Activated T-cell treated with anti-CD3 and anti-CD28 coated beads, Interleukin-2, amount 50 U/mL, for 24 hours (primary cell): Measurements from ENCODE around the gene HSPB1.
"Not testable (repeated sequence)": the region's sequence is repeated elsewhere in the genome, so short reads cannot be mapped to it uniquely, and the experiment has no call there.

Experiments
- DNase-seq: peaks from one replicate; pipeline ENCODE4 v3.0.0-alpha.2; 2020
- H3K27ac Mint-ChIP-seq: 2 replicates; pipeline ENCODE4 v1.8.0; 2020; ENCODE audit warnings: mild to moderate bottlenecking, mixed read lengths
- H3K27me3 Mint-ChIP-seq: 2 replicates; pipeline ENCODE4 v1.8.0; 2020; ENCODE audit warnings: mixed read lengths
- H3K36me3 Mint-ChIP-seq: 2 replicates; pipeline ENCODE4 v1.8.0; 2020; ENCODE audit warnings: low read depth, mixed read lengths
- H3K4me1 Mint-ChIP-seq: 2 replicates; pipeline ENCODE4 v1.8.0; 2020; ENCODE audit warnings: low read depth, mixed read lengths
- H3K4me3 Mint-ChIP-seq: 2 replicates; pipeline ENCODE4 v1.8.0; 2020; ENCODE audit warnings: mild to moderate bottlenecking, moderate library complexity, mixed read lengths
- H3K9me3 Mint-ChIP-seq: 2 replicates; pipeline ENCODE4 v1.8.0; 2020; ENCODE audit warnings: mixed read lengths

The HSPB1 gene

GRCh38 chr7:76329479-76329878, 27.0 kb downstream of the HSPB1 start:
- no peaks in the 10 kb centered on the region for H3K9me3 Mint-ChIP-seq
- peaks cover 48% of the 10 kb centered on the region for H3K4me1 Mint-ChIP-seq
- no peak overlapping the region for H3K4me3 Mint-ChIP-seq
- peaks cover 93% of the 10 kb centered on the region for H3K36me3 Mint-ChIP-seq
- peak overlapping the region; percentile 35 for H3K27ac Mint-ChIP-seq
- DNase-seq, result no peak
- no peaks in the 10 kb centered on the region for H3K27me3 Mint-ChIP-seq

- H3K9me3 Mint-ChIP-seq, result no peaks in the 10 kb centered on the region
- no peaks in the 10 kb centered on the region for H3K27me3 Mint-ChIP-seq
- DNase-seq, result no peak
- peaks cover 49% of the 10 kb centered on the region for H3K4me1 Mint-ChIP-seq
- H3K4me3 Mint-ChIP-seq, result no peak overlapping the region
- peak overlapping the region; percentile 6 for H3K27ac Mint-ChIP-seq
- H3K36me3 Mint-ChIP-seq, result peaks cover 89% of the 10 kb centered on the region
These were observed 27.8 kb downstream of the HSPB1 start for GRCh38 chr7:76330261-76330660.

GRCh38 chr7:76330673-76331072, 28.2 kb downstream of the HSPB1 start:
- Mint-ChIP-seq H3K27me3 (no peaks in the 10 kb centered on the region), H3K36me3 (peaks cover 89% of the 10 kb centered on the region), H3K4me1 (peaks cover 51% of the 10 kb centered on the region), H3K9me3 (no peaks in the 10 kb centered on the region), H3K27ac (peak overlapping the region; percentile 6), H3K4me3 (no peak overlapping the region)
- DNase-seq, result no peak

GRCh38 chr7:76332078-76332477, 29.6 kb downstream of the HSPB1 start:
- Mint-ChIP-seq H3K27ac (peak overlapping the region; percentile 66), H3K9me3 (no peaks in the 10 kb centered on the region), H3K27me3 (no peaks in the 10 kb centered on the region), H3K4me3 (no peak overlapping the region), H3K4me1 (peaks cover 58% of the 10 kb centered on the region), H3K36me3 (peaks cover 87% of the 10 kb centered on the region)
- DNase-seq, result peak; percentile 7

- no peaks in the 10 kb centered on the region for H3K9me3 Mint-ChIP-seq
- DNase-seq, result no peak
- H3K27me3 Mint-ChIP-seq, result no peaks in the 10 kb centered on the region
- peaks cover 88% of the 10 kb centered on the region for H3K36me3 Mint-ChIP-seq
- H3K27ac Mint-ChIP-seq, result peak overlapping the region; percentile 22
- peaks cover 59% of the 10 kb centered on the region for H3K4me1 Mint-ChIP-seq
- no peak overlapping the region for H3K4me3 Mint-ChIP-seq
These were observed 31.1 kb downstream of the HSPB1 start for GRCh38 chr7:76333511-76334101.

GRCh38 chr7:76334320-76334967, 32.0 kb downstream of the HSPB1 start:
- peaks cover 87% of the 10 kb centered on the region for H3K36me3 Mint-ChIP-seq
- H3K27me3 Mint-ChIP-seq, result no peaks in the 10 kb centered on the region
- no peak overlapping the region for H3K4me3 Mint-ChIP-seq
- no peak overlapping the region for H3K27ac Mint-ChIP-seq
- H3K4me1 Mint-ChIP-seq, result peaks cover 53% of the 10 kb centered on the region
- no peak for DNase-seq
- no peaks in the 10 kb centered on the region for H3K9me3 Mint-ChIP-seq

- H3K4me3 Mint-ChIP-seq, H3K27me3 Mint-ChIP-seq, DNase-seq, H3K9me3 Mint-ChIP-seq: not testable (repeated sequence)
- peaks cover 54% of the 10 kb centered on the region for H3K4me1 Mint-ChIP-seq
- H3K36me3 Mint-ChIP-seq, result peaks cover 87% of the 10 kb centered on the region
- H3K27ac Mint-ChIP-seq, result peak overlapping the region; percentile 58
These were observed 32.9 kb downstream of the HSPB1 start for GRCh38 chr7:76335417-76335816.

GRCh38 chr7:76336094-76336493, 33.6 kb downstream of the HSPB1 start:
- H3K27ac Mint-ChIP-seq, result peak overlapping the region; percentile 58

GRCh38 chr7:76337147-76337546, 34.7 kb downstream of the HSPB1 start:
- H3K36me3 Mint-ChIP-seq, result peaks cover 90% of the 10 kb centered on the region
- H3K9me3 Mint-ChIP-seq, result no peaks in the 10 kb centered on the region
- no peaks in the 10 kb centered on the region for H3K27me3 Mint-ChIP-seq
- H3K4me1 Mint-ChIP-seq, result peaks cover 62% of the 10 kb centered on the region
- peak overlapping the region; percentile 30 for H3K27ac Mint-ChIP-seq
- no peak overlapping the region for H3K4me3 Mint-ChIP-seq
- DNase-seq, result no peak

More at GRCh38 chr7:76336094-76336493, 33.6 kb downstream of the HSPB1 start:
- peaks cover 57% of the 10 kb centered on the region for H3K4me1 Mint-ChIP-seq
- H3K27me3 Mint-ChIP-seq, result no peaks in the 10 kb centered on the region
- H3K36me3 Mint-ChIP-seq, result peaks cover 89% of the 10 kb centered on the region
- no peaks in the 10 kb centered on the region for H3K9me3 Mint-ChIP-seq
- DNase-seq, result no peak
- H3K4me3 Mint-ChIP-seq, result no peak overlapping the region

- Mint-ChIP-seq H3K4me3 (no peak overlapping the region), H3K27me3 (no peaks in the 10 kb centered on the region), H3K9me3 (no peaks in the 10 kb centered on the region), H3K36me3 (peaks cover 91% of the 10 kb centered on the region), H3K27ac (peak overlapping the region; percentile 10), H3K4me1 (peaks cover 68% of the 10 kb centered on the region)
- no peak for DNase-seq
These were observed 36.0 kb downstream of the HSPB1 start for GRCh38 chr7:76338298-76339084.

- no peaks in the 10 kb centered on the region for H3K9me3 Mint-ChIP-seq
- DNase-seq, result no peak
- H3K27me3 Mint-ChIP-seq, result no peaks in the 10 kb centered on the region
- H3K27ac Mint-ChIP-seq, result peak overlapping the region; percentile 48
- H3K4me1 Mint-ChIP-seq, result peaks cover 74% of the 10 kb centered on the region
- H3K4me3 Mint-ChIP-seq, result no peak overlapping the region
- H3K36me3 Mint-ChIP-seq, result peaks cover 94% of the 10 kb centered on the region
These were observed 38.2 kb downstream of the HSPB1 start for GRCh38 chr7:76340617-76341131.

- H3K27ac Mint-ChIP-seq, result peak overlapping the region; percentile 86
These were observed 39.7 kb downstream of the HSPB1 start for GRCh38 chr7:76342222-76342621.

GRCh38 chr7:76343294-76343930, 40.9 kb downstream of the HSPB1 start:
- Mint-ChIP-seq H3K27me3 (no peaks in the 10 kb centered on the region), H3K27ac (peak overlapping the region; percentile 86), H3K4me3 (no peak overlapping the region), H3K9me3 (no peaks in the 10 kb centered on the region), H3K36me3 (peaks cover 94% of the 10 kb centered on the region), H3K4me1 (peaks cover 76% of the 10 kb centered on the region)
- DNase-seq, result no peak

More at GRCh38 chr7:76342222-76342621, 39.7 kb downstream of the HSPB1 start:
- no peak overlapping the region for H3K4me3 Mint-ChIP-seq
- H3K27me3 Mint-ChIP-seq, result no peaks in the 10 kb centered on the region
- no peak for DNase-seq
- peaks cover 76% of the 10 kb centered on the region for H3K4me1 Mint-ChIP-seq
- no peaks in the 10 kb centered on the region for H3K9me3 Mint-ChIP-seq
- H3K36me3 Mint-ChIP-seq, result peaks cover 95% of the 10 kb centered on the region

GRCh38 chr7:76343931-76344321, 41.5 kb downstream of the HSPB1 start:
- Mint-ChIP-seq H3K4me3 (no peak overlapping the region), H3K36me3 (peaks cover 94% of the 10 kb centered on the region), H3K27me3 (no peaks in the 10 kb centered on the region), H3K4me1 (peaks cover 73% of the 10 kb centered on the region), H3K27ac (peak overlapping the region; percentile 86), H3K9me3 (no peaks in the 10 kb centered on the region)
- DNase-seq, result no peak
